Spleen (tissue), 7 donors: ENCODE data around the gene UBASH3B.

Source experiments
- CTCF ChIP-seq, 11 experiments: fragments of 200-600 bp in 7 of 11; fragments of 450-650 bp in 4 of 11; sonication (generic) in 4 of 11; IDR thresholded peaks in 8 of 11; conservative IDR thresholded peaks in 3 of 11; 1 replicate in 7 of 11; 2 replicates in 4 of 11; pipeline versions ENCODE4 v1.4.0 to v1.8.0; 2016 to 2021; ENCODE audit warnings: antibody characterized with exemption in 11 of 11, inconsistent platforms in 4 of 11, mild to moderate bottlenecking in 1 of 11
- POLR2A ChIP-seq, 3 donors: fragments of 450-650 bp; IDR thresholded peaks; one replicate each; pipeline ENCODE4 v1.5.1; 2017; ENCODE audit warnings: antibody characterized with exemption in 3 of 3, mild to moderate bottlenecking in 1 of 3
- POLR2AphosphoS5 ChIP-seq, 3 donors: sonication (generic); formaldehyde crosslinking; IDR thresholded peaks; one replicate each; pipeline ENCODE4 v1.5.1; 2017; ENCODE audit warnings: antibody characterized with exemption in 3 of 3
- donor health status: DM: no; HTN: no; CAD: no; lungs with moderate emphysema.
- donor health status: DM: no; HTN: no; CAD: no.
- donor health status: DM: no; HTN: no; CAD: no.

GRCh38 chr11:122671400-122671891, 15.9 kb downstream of the UBASH3B start:
- TF ChIP-seq CTCF (IDR thresholded peaks at IDR 0.05 in 8 of 11, conservative IDR thresholded peaks at IDR 0.05 in 3 of 11) (no peak), POLR2AphosphoS5 (IDR thresholded peaks at IDR 0.05) (peak in 2 of 3 donors; percentile 15 to 35), POLR2A (IDR thresholded peaks at IDR 0.05) (no peak)
